GM19395 (cell line): Measurements from ENCODE around the gene FBXO31.
"Not testable (repeated sequence)": the region's sequence is repeated elsewhere in the genome, so short reads cannot be mapped to it uniquely, and the experiment has no call there.

ENCODE experiments used
- ATAC-seq: cut with Tn5 transposase; IDR thresholded peaks from one replicate; pipeline ENCODE4 v1.9.1; 2021; ENCODE audit warnings: mild to moderate bottlenecking, moderate library complexity; ENCODE audit not compliant: unreplicated experiment

FBXO31 gene

DNA sequence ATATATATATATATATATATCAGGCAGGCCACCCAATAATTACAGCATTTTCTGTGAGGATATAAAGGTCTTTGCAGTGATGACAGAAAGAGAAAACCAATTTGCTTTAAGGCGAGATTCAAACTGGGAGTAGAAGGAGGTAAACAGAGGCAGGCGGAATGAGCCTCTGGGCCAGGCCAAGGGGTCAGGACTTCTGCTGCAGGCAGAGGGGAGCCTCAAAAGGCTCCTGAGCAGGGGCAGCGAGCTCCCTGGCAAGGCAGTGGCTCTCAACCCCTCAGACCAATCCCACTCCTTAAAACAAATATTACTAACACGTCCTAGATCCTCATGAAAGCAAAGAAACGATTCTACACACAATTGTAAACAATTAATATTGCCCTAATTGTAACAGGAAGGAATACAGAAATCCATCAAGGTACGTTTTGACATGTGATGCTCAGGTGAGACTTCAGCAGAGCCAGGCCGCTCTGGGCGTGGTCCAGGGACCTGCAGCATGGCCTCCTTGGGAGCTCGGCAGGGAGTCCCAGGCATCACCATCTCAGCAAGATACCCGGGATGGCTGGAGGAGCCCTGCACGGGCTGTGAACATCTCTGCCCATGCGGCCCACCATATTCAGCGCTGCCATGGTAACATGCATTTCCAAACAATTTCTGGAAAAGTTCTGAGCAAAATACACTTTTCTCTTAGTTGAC is 18.4 kb downstream of the FBXO31 start:
- ATAC-seq = no peak

DNA sequence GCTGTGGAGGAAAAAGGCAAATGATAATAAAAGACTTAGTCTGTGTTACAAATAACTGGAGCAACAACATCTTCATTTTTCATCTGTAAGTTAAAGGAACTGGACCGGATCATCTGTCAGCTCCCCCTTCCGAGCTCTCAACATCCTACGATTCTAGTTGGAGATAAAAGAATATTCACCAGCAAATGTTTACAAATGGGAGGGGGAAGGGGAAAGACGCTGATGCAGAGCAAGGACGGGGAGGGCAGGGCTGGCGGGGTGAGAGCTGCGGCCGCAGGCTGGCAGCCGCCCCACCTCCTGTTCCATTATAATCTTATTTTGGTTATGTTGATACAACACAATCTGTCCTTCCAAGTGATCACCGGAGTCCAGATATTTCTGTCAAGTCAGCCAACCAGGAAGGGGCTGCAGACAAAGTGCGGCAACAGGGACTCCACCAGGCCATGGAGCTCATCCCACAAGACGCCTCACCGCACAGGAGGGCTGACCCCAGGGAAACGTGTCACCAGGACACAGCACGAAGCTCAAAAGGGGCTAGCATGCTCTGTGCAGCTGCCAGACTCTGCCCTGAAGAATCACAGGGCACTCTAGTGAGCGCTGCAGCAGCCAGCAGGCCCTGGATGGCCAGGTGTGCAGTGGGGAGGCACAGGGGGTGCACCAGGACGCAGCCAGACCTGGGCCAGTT is 19.7 kb downstream of the FBXO31 start:
- ATAC-seq = no peak

DNA sequence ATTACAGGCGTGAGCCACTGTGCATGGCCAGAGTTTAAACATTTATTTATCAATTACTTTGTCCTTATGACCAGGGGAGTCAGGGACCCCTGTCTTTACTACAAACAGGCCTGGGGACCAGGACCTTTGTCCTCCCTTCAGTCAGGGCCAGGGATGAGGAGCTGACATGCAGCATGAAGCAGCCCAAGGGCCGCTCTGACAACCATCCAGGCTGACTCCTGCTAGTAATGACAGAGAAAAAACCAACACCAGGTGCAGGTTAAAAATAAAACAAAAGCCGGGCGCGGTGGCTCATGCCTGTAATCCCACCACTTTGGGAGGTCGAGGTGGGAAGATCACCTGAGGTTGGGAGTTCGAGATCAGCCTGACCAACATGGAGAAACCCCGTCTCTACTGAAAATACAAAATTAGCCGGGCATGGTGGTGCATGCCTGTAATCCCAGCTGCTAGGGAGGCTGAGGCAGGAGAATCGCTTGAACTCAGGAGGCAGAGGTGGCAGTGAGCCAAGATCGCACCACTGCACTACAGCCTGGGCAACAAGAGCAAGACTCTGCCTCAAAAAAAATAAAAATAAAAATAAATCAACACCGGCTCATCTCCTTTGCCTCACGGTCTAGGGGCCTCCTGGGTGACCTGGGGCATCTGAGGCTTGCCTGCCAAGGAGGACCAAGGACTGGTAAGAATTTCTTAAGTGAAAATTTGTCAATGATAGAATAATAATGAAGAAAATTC is 20.6 kb downstream of the FBXO31 start:
- ATAC-seq = not testable (repeated sequence)

DNA sequence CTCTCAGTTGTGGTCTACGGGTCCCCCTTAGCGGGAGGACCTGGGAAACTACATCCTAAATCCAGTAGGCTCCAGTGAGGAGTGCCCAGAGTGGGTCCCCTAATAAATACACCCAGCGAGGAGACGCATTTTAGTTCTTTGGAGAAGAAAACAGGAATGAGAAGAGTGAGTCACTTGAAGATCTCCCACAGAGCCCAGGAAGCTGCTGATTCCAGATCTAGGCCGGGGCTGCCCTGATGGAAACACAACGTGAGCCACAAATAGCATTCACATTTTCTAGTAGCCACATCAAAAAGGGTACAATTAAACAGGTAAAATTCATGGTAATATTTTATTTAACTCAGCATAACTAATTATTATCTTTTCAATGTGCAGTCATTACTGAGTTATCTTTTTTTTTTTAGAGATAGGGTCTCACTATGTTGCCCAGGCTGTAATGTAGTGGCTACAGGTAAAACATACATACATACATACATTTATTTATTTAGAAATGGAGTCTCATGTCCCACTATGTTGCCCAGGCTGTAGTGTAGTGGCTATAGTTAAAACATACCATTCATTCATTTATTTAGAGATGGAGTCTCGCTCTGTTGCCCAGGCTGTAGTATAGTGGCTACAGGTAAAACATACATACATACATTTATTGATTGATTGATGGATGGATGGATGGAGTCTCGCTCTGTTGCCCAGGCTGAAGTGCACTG is 21.5 kb downstream of the FBXO31 start:
- no peak for ATAC-seq

DNA sequence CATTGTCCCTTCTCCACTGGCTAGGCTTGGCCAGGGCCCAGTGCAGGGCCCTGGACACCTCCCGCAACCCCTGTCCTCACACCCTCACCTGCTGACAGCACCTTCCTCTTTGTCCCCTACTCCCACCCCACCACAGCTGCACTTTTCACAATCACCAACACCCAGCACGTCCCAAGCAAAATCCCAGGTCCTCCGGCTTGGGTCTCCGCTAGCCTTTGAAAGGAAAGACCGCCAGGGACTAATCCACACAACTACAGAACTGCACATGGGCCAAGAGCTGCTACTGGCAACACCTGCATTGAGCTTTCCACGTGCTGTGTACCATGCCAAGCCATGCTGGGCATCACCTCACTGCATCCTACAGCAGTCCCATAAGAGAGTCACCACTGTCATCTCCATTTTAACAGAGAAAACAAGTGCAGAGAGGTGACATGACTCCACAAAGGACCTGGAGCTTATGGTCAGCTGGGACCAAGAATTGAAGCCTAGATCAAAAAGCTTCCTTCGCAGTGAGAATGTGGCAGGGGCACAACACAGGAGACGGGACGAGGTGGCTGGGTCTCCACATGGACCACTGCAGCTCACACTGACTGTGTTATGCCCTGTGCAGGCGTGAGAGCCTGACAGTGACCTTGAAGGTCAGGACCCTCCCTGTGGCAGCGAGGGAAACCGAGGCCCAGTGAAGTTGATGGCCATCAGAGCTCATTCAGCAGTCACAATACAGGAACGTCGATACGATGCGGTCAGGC is 22.5 kb downstream of the FBXO31 start:
- ATAC-seq = no peak

DNA sequence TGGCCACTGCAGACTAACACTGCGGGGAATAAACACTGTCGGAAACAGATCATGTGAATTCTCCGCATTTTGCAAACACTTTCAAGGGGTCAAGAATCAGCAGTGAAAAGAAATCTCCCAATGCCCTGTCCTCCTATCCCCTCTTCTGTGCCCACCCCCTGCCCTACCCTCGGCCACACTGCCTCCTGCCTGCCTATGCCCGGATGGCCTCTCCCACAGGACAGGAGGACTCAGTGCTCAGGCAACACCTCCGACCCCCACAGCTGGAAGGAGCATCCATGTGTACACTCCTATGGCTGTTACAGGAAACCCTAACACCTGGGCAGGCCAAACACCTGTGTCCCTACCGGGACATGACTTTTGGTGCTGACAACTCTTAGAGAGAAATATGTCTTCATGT is 24.5 kb downstream of the FBXO31 start:
- no peak for ATAC-seq

DNA sequence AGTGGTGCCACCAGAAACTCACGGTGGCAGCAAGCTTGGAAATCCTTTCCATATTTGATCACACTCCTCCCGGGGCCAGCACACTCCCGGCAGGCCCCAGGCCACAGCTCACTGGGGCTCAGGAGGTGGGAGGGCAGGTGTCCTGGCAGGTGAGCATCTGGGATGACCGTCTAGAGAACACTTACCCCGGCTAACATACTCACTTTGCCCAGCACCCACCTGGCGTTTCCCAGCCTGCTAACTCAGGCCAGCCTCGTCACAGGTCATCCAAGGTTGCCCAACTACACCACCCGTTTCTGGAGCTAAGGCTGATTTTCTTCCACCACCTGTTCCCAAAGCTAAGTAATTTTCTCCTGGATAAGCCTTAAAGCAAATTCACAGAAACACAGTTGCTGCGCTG is 24.9 kb downstream of the FBXO31 start:
- ATAC-seq = no peak

DNA sequence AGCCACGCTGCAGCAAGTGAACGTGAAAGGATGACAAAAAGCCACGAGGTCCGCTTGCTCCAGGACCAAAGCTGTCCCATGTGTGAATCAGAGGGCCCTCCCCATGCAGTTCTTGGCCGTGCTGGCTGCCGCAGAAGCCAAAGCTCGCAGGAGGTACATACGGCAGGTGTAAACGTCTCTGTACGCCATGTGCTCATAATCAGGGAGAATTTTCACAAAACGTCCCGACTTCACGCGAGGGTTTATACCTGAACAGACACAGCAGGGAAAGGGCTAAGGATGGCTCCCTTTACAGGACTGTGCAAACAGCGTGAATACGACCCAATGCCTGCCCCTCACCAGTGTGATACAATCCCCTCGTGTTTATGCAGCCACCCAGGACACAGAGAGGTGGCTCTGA is 25.3 kb downstream of the FBXO31 start:
- no peak for ATAC-seq

DNA sequence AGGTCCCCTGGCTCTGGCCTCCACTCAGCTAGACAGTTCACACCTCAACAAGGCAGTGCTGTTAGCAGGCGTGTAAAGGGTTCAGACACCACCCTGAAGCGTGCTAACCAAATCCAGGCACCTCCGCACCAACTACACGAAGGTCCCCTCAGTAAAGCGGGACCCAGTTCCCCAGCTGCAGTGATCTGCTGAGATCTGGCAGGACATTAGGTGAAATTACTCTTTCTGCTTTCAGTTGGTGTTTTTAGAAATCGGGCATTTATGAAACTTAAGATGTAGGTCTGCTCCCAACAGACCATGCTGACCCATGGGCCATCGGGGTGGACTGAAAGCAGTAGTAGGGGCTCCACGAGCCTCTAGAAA is 27.1 kb downstream of the FBXO31 start:
- no peak for ATAC-seq

DNA sequence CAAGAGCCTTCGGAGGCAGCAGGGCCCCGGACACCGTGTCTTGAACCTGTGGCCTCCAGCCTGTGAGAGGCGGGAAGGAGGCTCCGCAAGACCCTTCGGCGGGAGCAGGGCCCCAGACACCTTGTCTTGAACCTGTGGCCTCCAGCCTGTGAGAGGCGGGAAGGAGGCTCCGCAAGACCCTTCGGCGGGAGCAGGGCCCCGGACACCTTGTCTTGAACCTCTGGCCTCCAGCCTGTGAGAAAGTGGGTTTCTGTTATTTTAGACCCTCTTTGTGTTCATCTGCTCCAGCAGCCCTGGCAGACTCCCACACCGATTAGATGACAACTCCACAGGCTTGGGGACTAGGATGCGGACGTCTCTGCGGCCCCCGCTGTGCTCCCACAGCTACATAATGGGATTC is 30.0 kb downstream of the FBXO31 start:
- ATAC-seq = no peak

DNA sequence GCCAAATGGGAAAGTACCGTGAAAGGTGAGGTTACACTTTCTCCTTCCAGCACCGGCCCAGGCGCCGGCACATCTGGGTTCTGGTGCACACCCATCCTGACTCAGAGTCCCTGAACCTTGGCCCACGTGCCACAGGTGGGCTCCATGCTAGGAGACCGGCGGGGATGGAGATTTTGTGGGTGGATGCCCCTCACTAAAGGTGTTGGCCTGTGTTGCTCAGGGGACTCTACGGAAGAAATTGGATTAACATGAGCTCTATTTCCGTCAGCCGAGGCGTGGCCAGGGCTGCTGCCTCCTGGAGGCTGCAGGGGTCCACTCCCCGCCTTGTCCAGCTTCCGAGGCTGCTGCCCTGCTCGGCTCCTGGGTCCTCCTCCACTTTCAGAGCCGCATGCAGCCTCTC is 30.8 kb downstream of the FBXO31 start:
- ATAC-seq = no peak

DNA sequence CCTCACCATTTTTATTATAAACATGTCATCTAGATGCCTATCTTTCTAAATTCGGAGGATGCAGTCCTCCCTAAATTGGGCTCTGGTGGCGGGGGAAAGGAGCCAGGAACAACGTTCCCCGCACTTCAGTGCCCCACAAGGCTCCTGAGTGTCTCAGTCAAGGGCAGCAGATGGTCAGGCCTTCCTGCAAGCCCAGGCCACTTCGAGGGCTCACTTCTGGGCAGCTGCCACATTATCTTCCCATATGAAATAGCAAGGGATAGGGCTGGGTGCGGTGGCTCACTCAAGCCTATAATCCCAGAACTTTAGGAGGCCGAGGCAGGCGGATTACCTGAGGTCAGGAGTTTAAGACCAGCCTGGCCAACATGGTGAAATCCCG is 32.3 kb downstream of the FBXO31 start:
- ATAC-seq = no peak

DNA sequence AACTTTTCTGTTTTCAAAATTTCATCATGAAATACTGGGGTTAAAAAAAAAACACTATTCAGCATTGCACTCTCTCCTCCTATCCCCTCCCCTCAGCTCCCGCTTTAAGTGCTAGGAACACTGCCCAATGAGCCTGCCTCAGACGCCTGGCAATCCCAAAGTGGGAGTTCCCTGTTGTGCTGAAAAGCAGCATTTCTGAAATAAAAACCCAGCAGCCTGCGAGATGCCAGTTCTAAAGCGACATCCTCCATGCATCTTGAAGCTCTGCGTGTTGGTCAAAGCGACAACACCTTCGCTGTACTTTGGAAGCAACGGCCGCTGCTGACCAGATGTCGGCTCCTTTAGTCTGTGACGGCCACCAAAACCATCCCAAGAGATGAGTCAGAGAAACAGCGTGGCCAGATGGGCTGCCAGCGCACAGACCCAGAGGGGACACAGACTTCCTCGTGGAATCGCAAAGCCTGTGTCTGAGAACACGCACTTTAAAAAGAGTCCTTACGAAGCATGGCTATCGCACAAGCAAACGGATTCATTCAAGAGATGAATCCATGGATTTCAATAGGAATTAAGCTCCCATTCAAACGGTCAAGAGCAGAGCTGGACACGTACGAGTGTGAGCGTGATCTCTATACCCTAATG is 32.8 kb downstream of the FBXO31 start:
- no peak for ATAC-seq

DNA sequence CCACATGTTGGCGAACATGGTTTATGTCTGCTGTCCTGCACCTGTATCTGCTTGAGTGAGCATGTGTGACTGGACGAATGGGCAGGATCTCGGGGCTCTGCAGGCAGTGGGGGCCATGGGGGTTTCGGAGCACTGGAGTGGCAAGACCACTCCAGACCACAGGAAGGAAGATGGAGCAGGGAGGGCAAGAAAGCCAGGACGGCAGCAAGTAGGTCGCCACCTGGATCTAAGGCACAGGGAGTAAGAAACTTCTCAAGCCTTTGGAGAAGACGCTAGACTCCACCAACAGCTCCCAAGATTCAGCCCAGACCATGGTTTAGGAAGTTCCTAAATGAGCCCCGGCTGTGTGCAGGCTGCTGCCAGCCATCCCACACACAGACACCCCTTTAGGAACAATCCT is 33.5 kb downstream of the FBXO31 start:
- ATAC-seq = no peak

DNA sequence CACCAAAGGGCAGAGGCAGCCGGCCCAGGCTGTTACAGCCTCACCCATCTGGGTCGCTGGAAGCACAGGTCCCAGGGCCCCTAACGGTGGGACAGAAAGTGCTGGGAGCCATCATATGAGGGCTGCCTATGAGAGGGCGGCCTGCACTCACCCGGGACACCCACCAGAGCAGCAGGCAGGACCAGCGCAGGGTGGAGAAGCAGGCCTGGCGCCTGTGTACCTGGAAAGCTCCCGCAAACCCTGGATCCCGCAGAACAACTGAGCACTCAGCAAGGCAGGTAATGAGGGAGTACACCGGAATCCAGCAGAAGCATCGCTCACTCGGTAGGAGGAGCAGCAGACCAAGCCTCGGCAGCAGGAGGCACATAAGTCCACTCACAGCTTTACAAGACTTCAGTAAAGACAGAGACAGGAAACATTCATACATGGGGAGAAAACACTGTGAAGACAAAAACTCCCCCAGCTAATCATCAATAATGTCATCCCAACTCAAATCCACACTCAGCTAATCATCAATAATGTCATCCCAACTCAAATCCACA is 34.9 kb downstream of the FBXO31 start:
- ATAC-seq = no peak

DNA sequence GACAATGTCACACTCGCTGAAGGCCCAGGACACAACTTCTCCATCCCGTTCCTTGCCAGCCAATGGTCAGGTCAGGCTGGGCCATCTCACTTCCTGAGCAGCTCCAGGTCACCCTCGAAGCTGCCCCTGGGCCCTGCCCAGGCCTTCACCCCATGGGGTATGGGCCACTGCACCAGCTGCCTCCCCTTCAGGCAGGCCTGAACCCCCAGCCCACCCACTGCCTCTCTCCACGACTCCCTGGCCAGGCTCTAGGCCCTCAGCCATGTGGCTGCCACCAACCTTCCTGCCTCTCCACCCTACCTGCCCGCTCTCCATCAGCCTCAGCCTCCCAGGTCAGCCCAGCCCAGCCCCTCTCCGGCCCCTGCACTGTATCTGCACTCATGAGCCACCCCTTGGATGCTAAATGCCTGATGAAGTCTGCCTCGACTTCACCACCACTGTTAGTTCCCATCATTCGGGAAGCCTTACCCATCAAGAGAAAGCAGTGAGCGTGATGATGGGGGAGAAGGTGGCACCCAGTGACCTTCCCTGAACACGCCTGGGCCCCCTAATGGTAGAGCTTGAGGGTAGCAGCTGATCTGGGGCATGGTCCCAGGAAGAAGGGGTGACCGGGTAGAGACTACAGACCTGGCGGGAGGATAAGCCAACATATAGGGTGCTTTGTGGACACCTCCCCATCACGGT is 35.5 kb downstream of the FBXO31 start:
- ATAC-seq = no peak

DNA sequence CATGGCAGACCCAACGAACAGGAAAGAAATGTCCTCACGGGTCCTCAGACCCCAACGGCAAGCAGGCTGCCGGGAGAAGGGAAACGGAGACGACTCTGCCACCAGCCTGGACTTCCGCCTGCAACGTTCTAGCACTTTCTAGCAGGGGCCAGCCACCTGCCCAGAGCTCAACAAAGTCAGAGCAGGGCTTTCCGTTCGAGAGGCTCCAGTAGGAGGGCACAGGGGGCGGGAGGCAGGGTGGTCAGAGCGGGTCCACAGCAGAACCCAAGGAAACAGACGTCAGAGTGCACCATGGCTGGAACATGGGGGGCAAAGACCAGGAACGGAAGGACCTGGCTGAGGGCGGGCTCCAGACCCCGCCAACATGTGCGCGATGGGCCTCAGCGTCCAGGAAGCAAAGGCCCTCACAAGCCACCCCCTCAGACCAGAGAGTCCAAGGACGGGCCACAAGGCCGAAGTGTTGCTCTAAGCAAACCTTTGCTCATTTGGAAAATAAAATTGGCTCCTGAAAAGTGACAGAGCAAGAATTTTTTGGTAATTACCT is 37.0 kb downstream of the FBXO31 start:
- no peak for ATAC-seq

DNA sequence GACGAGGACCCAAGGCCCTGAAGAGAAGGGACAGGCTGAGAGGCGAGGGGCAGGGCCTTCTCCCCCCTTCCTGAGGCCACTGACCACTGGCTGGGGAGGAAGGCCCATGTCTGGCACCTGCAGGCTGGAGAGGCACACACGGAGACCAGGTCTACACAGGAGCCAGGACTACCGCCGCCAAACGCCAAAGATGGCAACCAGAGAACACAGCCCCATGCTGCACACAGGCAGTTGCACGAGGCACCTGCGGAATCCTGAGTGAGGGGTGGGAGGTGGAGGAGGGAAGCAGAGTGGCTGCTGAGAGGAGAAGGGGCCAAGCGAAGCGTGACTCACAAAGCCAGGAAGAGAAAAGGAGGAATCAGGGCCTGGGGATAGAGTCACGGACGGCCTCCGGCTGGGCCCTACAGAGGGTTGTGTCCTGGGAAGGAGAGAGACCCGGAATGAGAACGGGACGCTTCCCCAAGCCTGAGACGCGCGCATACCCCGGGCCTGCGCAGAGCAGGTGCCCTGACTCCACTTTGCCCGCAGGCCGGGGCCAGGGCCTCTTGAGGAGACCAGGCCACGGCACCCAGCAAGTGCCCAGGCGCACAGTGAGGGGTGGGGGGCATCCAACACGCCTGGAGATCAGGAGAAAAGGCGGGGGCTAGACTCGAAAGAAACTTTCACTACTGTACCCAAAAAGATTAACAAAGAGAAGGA is 37.7 kb downstream of the FBXO31 start:
- no peak for ATAC-seq
